Spleen (tissue), 11 donors: ENCODE measurements around the gene C1orf35. TPM values are rescaled to one million over a fixed set of nuclear protein-coding genes. Genes with fewer than 3 reads are reported as not detected.

ENCODE experiments used
- DNase-seq: peaks from one replicate; pipeline ENCODE4 v3.0.0-alpha.2; 2020
- H3K27ac ChIP-seq, 8 donors: fragments of 200-600 bp; sonication (generic) in 7 of 8; 1 replicate in 4 of 8; 2 replicates in 4 of 8; pipeline versions ENCODE4 v1.5.0 to v1.8.0; 2016 to 2021; ENCODE audit warnings: inconsistent platforms in 4 of 8, mild to moderate bottlenecking in 4 of 8, moderate library complexity in 1 of 8
- H3K27me3 ChIP-seq, 7 donors: fragments of 200-600 bp; sonication (generic) in 6 of 7; replicated peaks in 1 of 7; 1 replicate in 4 of 7; 2 replicates in 3 of 7; pipeline versions ENCODE4 v1.5.0 to v1.8.0; 2016 to 2021; ENCODE audit warnings: inconsistent platforms in 3 of 7, mild to moderate bottlenecking in 1 of 7
- H3K36me3 ChIP-seq, 6 donors: fragments of 200-600 bp; sonication (generic) in 5 of 6; 1 replicate in 4 of 6; 2 replicates in 2 of 6; pipeline versions ENCODE4 v1.5.0 to v1.8.0; 2016 to 2021; ENCODE audit warnings: inconsistent platforms in 2 of 6
- H3K4me1 ChIP-seq, 6 donors: fragments of 200-600 bp; sonication (generic) in 5 of 6; 1 replicate in 3 of 6; 2 replicates in 3 of 6; pipeline versions ENCODE4 v1.5.0 to v1.8.0; 2016 to 2021; ENCODE audit warnings: inconsistent platforms in 3 of 6
- H3K4me3 ChIP-seq, 8 donors: fragments of 200-600 bp; sonication (generic) in 7 of 8; 1 replicate in 4 of 8; 2 replicates in 4 of 8; pipeline versions ENCODE4 v1.5.0 to v1.8.0; 2016 to 2021; ENCODE audit warnings: inconsistent platforms in 4 of 8, mild to moderate bottlenecking in 4 of 8, moderate library complexity in 2 of 8
- H3K9me3 ChIP-seq, 8 donors: fragments of 200-600 bp; sonication (generic) in 7 of 8; 1 replicate in 4 of 8; 2 replicates in 4 of 8; pipeline versions ENCODE4 v1.5.0 to v1.8.0; 2016 to 2021; ENCODE audit warnings: inconsistent platforms in 4 of 8
- CTCF ChIP-seq, 11 experiments: fragments of 200-600 bp in 7 of 11; fragments of 450-650 bp in 4 of 11; sonication (generic) in 4 of 11; IDR thresholded peaks in 8 of 11; conservative IDR thresholded peaks in 3 of 11; 1 replicate in 7 of 11; 2 replicates in 4 of 11; pipeline versions ENCODE4 v1.4.0 to v1.8.0; 2016 to 2021; ENCODE audit warnings: antibody characterized with exemption in 11 of 11, inconsistent platforms in 4 of 11, mild to moderate bottlenecking in 1 of 11
- POLR2A ChIP-seq, 3 donors: fragments of 450-650 bp; IDR thresholded peaks; one replicate each; pipeline ENCODE4 v1.5.1; 2017; ENCODE audit warnings: antibody characterized with exemption in 3 of 3, mild to moderate bottlenecking in 1 of 3
- POLR2AphosphoS5 ChIP-seq, 3 donors: sonication (generic); formaldehyde crosslinking; IDR thresholded peaks; one replicate each; pipeline ENCODE4 v1.5.1; 2017; ENCODE audit warnings: antibody characterized with exemption in 3 of 3
- WGBS, 5 donors: extraction: QIAGEN DNeasy Blood & Tissue Kit in 3 of 5; methylation state at CpG; one replicate each; pipeline versions ENCODE4 v1.1.5 to v1.1.7; 2013 to 2018; 5-methylcytosine and 5-hydroxymethylcytosine counted together
- intact Hi-C: fragments of 100-400 bp; cut with DNase I; formaldehyde crosslinking; loops from one replicate; pipeline ENCODE4 v1.15.0; 2023; ENCODE audit warnings: low total_unique reads
- polyA plus RNA-seq, 3 donors: library from polyadenylated mRNA; stranded (reverse); fragments of 200-250 nt; gene quantifications; one replicate each; pipeline ENCODE4 v1.2.1, GENCODE V29; 2013
- total RNA-seq, 7 donors: library from RNA; depleted of rRNA in 3 of 7; stranded (reverse); fragments of >200 nt in 3 of 7; fragmentation: NEBNext Ultra II Directional in 4 of 7; extraction: Animal tissue kit (Norgen Biotek cat#: 25700) in 4 of 7; gene quantifications; one replicate each; pipeline versions ENCODE4 v1.1.0 to v1.2.1, GENCODE V29; 2016 to 2021
- donor health status: healthy with polysubstance abuse.
- donor health status: DM: no; HTN: no; CAD: no; lungs with moderate emphysema.
- donor health status: DM: no; HTN: no; CAD: no.
- donor health status: Bipolar disorder and iron deficiency.
- donor health status: healthy.
- donor health status: DM: no; HTN: no; CAD: no.
- donor health status: DM: yes; HTN: yes; CAD: no.

Gene C1orf35
- total and polyA plus RNA-seq, 10 donors, result 7.3 to 23.4 (median 12.5) TPM

GRCh38 chr1:228060458-228061190, 42.5 kb downstream of the C1orf35 start:
- H3K9me3 ChIP-seq, result no peaks in the 10 kb centered on the region
- TF ChIP-seq POLR2A (IDR thresholded peaks at IDR 0.05) (no peak), CTCF (IDR thresholded peaks at IDR 0.05 in 8 of 11, conservative IDR thresholded peaks at IDR 0.05 in 3 of 11) (no peak), POLR2AphosphoS5 (IDR thresholded peaks at IDR 0.05) (no peak)
- intact Hi-C loops, result no loop called here
- peak overlapping the region in 5 of 8 donors; percentile 26 to 63 (median 32) for H3K4me3 ChIP-seq
- no peaks in the 10 kb centered on the region for H3K36me3 ChIP-seq
- peak; percentile 63 for DNase-seq
- H3K27ac ChIP-seq, result no peak overlapping the region
- 10 to 19% (median 14%) methylated on average over 23 to 34 of the region's 34 CpGs for WGBS, 5 donors
- H3K27me3 ChIP-seq, result peaks cover 26 to 90% (median 77%) of the 10 kb centered on the region in 7 donors
- H3K4me1 ChIP-seq, result peaks cover 0 to 25% (median 19%) of the 10 kb centered on the region in 6 donors

GRCh38 chr1:228059634-228060457, 43.3 kb downstream of the C1orf35 start:
- 6 to 16% (median 7%) methylated on average over 18 to 33 of the region's 33 CpGs for WGBS, 5 donors

GRCh38 chr1:228058949-228059633, 44.0 kb downstream of the C1orf35 start:
- WGBS, 5 donors, result 5 to 25% (median 11%) methylated on average over 11 to 66 of the region's 66 CpGs
- intact Hi-C loops, result no loop called here
- H3K9me3 ChIP-seq, result peaks cover 0 to 7% (median 0%) of the 10 kb centered on the region in 8 donors
- TF ChIP-seq POLR2A (IDR thresholded peaks at IDR 0.05) (no peak), CTCF (IDR thresholded peaks at IDR 0.05 in 8 of 11, conservative IDR thresholded peaks at IDR 0.05 in 3 of 11) (no peak), POLR2AphosphoS5 (IDR thresholded peaks at IDR 0.05) (no peak)
- no peak overlapping the region for H3K27ac ChIP-seq
- peaks cover 0 to 25% (median 19%) of the 10 kb centered on the region in 6 donors for H3K4me1 ChIP-seq
- peaks cover 26 to 83% (median 63%) of the 10 kb centered on the region in 7 donors for H3K27me3 ChIP-seq
- no peaks in the 10 kb centered on the region for H3K36me3 ChIP-seq
- H3K4me3 ChIP-seq, result peak overlapping the region in 7 of 8 donors; percentile 16 to 63 (median 30)
- DNase-seq, result peak; percentile 83

More at GRCh38 chr1:228059634-228060457, 43.3 kb downstream of the C1orf35 start:
- peak; percentile 84 for DNase-seq
- peak overlapping the region in 7 of 8 donors; percentile 16 to 63 (median 30) for H3K4me3 ChIP-seq
- H3K36me3 ChIP-seq, result no peaks in the 10 kb centered on the region
- H3K27ac ChIP-seq, result no peak overlapping the region
- H3K9me3 ChIP-seq, result no peaks in the 10 kb centered on the region
- TF ChIP-seq POLR2A (IDR thresholded peaks at IDR 0.05) (no peak), POLR2AphosphoS5 (IDR thresholded peaks at IDR 0.05) (no peak), CTCF (IDR thresholded peaks at IDR 0.05 in 8 of 11, conservative IDR thresholded peaks at IDR 0.05 in 3 of 11) (no peak)
- peaks cover 0 to 25% (median 19%) of the 10 kb centered on the region in 6 donors for H3K4me1 ChIP-seq
- intact Hi-C loops, result no loop called here
- peaks cover 26 to 86% (median 70%) of the 10 kb centered on the region in 7 donors for H3K27me3 ChIP-seq
